ENCODE measurements around the gene DMBX1.

The DMBX1 gene

GRCh38 chr1:46456411-46456963 lies 33.1 kb upstream of the DMBX1 start:
- WGBS, 2 donors (ENCODE audit: extremely low coverage in 2 of 2, insufficient read length in 2 of 2, insufficient replicate concordance in 1 of 2): no CpG with 5 or more reads among the region's 5 CpGs
- Histone ChIP-seq H3K23ac (ENCODE audit: low read depth, low read length, poor library complexity) (no peak overlapping the region), H3K27me3 (ENCODE audit: control insufficient read depth in 3 of 3, insufficient read depth in 3 of 3, low read depth in 1 of 3, low read length in 3 of 3) (peaks cover 2 to 92% (median 52%) of the 10 kb centered on the region in 3 experiments)

GRCh38 chr1:46457178-46457577 lies 32.5 kb upstream of the DMBX1 start:
- no peak overlapping the region for H3K27ac ChIP-seq (replicated peaks; ENCODE audit: low read length)
- no peak overlapping the region for H3K18ac ChIP-seq (ENCODE audit: low read length)
- WGBS, 2 donors (ENCODE audit: extremely low coverage in 2 of 2, insufficient read length in 2 of 2, insufficient replicate concordance in 1 of 2): no CpG with 5 or more reads among the region's 6 CpGs

More at GRCh38 chr1:46456411-46456963, 33.1 kb upstream of the DMBX1 start:
- Histone ChIP-seq H2BK12ac (ENCODE audit: low read length) (no peak overlapping the region), H3K9ac (ENCODE audit: low read depth, low read length, poor library complexity) (no peak overlapping the region), H3K4me3 (ENCODE audit: low read length in 2 of 2) (no peak overlapping the region), H2BK120ac (ENCODE audit: low read depth, low read length) (no peak overlapping the region), H2BK15ac (ENCODE audit: low read length) (peak overlapping the region; percentile 64), H3K4me2 (ENCODE audit: insufficient read depth, low read length, poor library complexity, severe bottlenecking) (no peak overlapping the region), H2AK5ac (ENCODE audit: low read depth, low read length) (no peak overlapping the region), H3K18ac (ENCODE audit: low read length) (peak overlapping the region; percentile 40), H4K91ac (ENCODE audit: low read depth, low read length, poor library complexity) (no peak overlapping the region), H3K36me3 (replicated peaks in 1 of 2; ENCODE audit: control insufficient read depth in 2 of 2, insufficient read depth in 2 of 2, low read length in 2 of 2) (no peaks in the 10 kb centered on the region), H3K14ac (ENCODE audit: low read length) (no peak overlapping the region), H3K4ac (ENCODE audit: low read length) (no peak overlapping the region), H2AFZ (ENCODE audit: low read length) (no peak overlapping the region), H3K4me1 (ENCODE audit: control insufficient read depth in 2 of 2, insufficient read depth in 1 of 2, low read depth in 1 of 2, low read length in 2 of 2) (peaks cover 0 to 22% of the 10 kb centered on the region in 2 donors), H3K27ac (replicated peaks; ENCODE audit: low read length) (no peak overlapping the region), H3K9me3 (replicated peaks in 1 of 2; ENCODE audit: control insufficient read depth in 2 of 2, insufficient read depth in 1 of 2, low read depth in 1 of 2, low read length in 2 of 2) (no peaks in the 10 kb centered on the region), H3K79me1 (ENCODE audit: low read depth, low read length) (no peaks in the 10 kb centered on the region), H4K8ac (ENCODE audit: low read depth, low read length) (no peak overlapping the region), H2BK5ac (ENCODE audit: low read length) (no peak overlapping the region)
- DNase-seq (ENCODE audit: low spot score): no peak

GRCh38 chr1:46458190-46458589 lies 31.4 kb upstream of the DMBX1 start:
- H3K9ac ChIP-seq (ENCODE audit: low read depth, low read length, poor library complexity): no peak overlapping the region
- no peak overlapping the region for H3K27ac ChIP-seq (replicated peaks; ENCODE audit: low read length)
- peaks cover 0 to 30% of the 10 kb centered on the region in 2 donors for H3K4me1 ChIP-seq (ENCODE audit: control insufficient read depth in 2 of 2, insufficient read depth in 1 of 2, low read depth in 1 of 2, low read length in 2 of 2)
- H3K9me3 ChIP-seq (replicated peaks in 1 of 2; ENCODE audit: control insufficient read depth in 2 of 2, insufficient read depth in 1 of 2, low read depth in 1 of 2, low read length in 2 of 2): no peaks in the 10 kb centered on the region
- peak overlapping the region; percentile 60 for H2BK12ac ChIP-seq (ENCODE audit: low read length)
- H3K23ac ChIP-seq (ENCODE audit: low read depth, low read length, poor library complexity): peak overlapping the region; percentile 34
- H2AK5ac ChIP-seq (ENCODE audit: low read depth, low read length): peak overlapping the region; percentile 71
- WGBS, 2 donors (ENCODE audit: extremely low coverage in 2 of 2, insufficient read length in 2 of 2, insufficient replicate concordance in 1 of 2): no CpG with 5 or more reads among the region's 4 CpGs
- no peak overlapping the region for H4K8ac ChIP-seq (ENCODE audit: low read depth, low read length)
- no peak overlapping the region for H4K91ac ChIP-seq (ENCODE audit: low read depth, low read length, poor library complexity)
- H2AFZ ChIP-seq (ENCODE audit: low read length): no peak overlapping the region
- H3K18ac ChIP-seq (ENCODE audit: low read length): peak overlapping the region; percentile 46
- H3K4me2 ChIP-seq (ENCODE audit: insufficient read depth, low read length, poor library complexity, severe bottlenecking): no peak overlapping the region
- DNase-seq (ENCODE audit: low spot score): no peak
- H2BK15ac ChIP-seq (ENCODE audit: low read length): peak overlapping the region; percentile 12
- peaks cover 0 to 92% (median 36%) of the 10 kb centered on the region in 3 experiments for H3K27me3 ChIP-seq (ENCODE audit: control insufficient read depth in 3 of 3, insufficient read depth in 3 of 3, low read depth in 1 of 3, low read length in 3 of 3)
- no peak overlapping the region for H3K4ac ChIP-seq (ENCODE audit: low read length)
- H2BK120ac ChIP-seq (ENCODE audit: low read depth, low read length): no peak overlapping the region
- no peaks in the 10 kb centered on the region for H3K36me3 ChIP-seq (replicated peaks in 1 of 2; ENCODE audit: control insufficient read depth in 2 of 2, insufficient read depth in 2 of 2, low read length in 2 of 2)
- H2BK5ac ChIP-seq (ENCODE audit: low read length): no peak overlapping the region
- H3K14ac ChIP-seq (ENCODE audit: low read length): peak overlapping the region; percentile 91
- H3K4me3 ChIP-seq (ENCODE audit: low read length in 2 of 2): no peak overlapping the region
- H3K79me1 ChIP-seq (ENCODE audit: low read depth, low read length): no peaks in the 10 kb centered on the region

More at GRCh38 chr1:46457178-46457577, 32.5 kb upstream of the DMBX1 start:
- Histone ChIP-seq H2AFZ (ENCODE audit: low read length) (no peak overlapping the region), H3K9ac (ENCODE audit: low read depth, low read length, poor library complexity) (peak overlapping the region; percentile 60), H2BK120ac (ENCODE audit: low read depth, low read length) (no peak overlapping the region), H2AK5ac (ENCODE audit: low read depth, low read length) (no peak overlapping the region), H3K79me1 (ENCODE audit: low read depth, low read length) (no peaks in the 10 kb centered on the region), H3K4me3 (ENCODE audit: low read length in 2 of 2) (no peak overlapping the region), H3K9me3 (replicated peaks in 1 of 2; ENCODE audit: control insufficient read depth in 2 of 2, insufficient read depth in 1 of 2, low read depth in 1 of 2, low read length in 2 of 2) (no peaks in the 10 kb centered on the region), H2BK12ac (ENCODE audit: low read length) (no peak overlapping the region), H4K91ac (ENCODE audit: low read depth, low read length, poor library complexity) (no peak overlapping the region), H2BK5ac (ENCODE audit: low read length) (no peak overlapping the region), H3K4ac (ENCODE audit: low read length) (no peak overlapping the region), H3K4me2 (ENCODE audit: insufficient read depth, low read length, poor library complexity, severe bottlenecking) (no peak overlapping the region), H3K23ac (ENCODE audit: low read depth, low read length, poor library complexity) (no peak overlapping the region), H3K14ac (ENCODE audit: low read length) (no peak overlapping the region), H4K8ac (ENCODE audit: low read depth, low read length) (no peak overlapping the region), H3K36me3 (replicated peaks in 1 of 2; ENCODE audit: control insufficient read depth in 2 of 2, insufficient read depth in 2 of 2, low read length in 2 of 2) (no peaks in the 10 kb centered on the region), H3K4me1 (ENCODE audit: control insufficient read depth in 2 of 2, insufficient read depth in 1 of 2, low read depth in 1 of 2, low read length in 2 of 2) (peaks cover 0 to 28% of the 10 kb centered on the region in 2 donors), H3K27me3 (ENCODE audit: control insufficient read depth in 3 of 3, insufficient read depth in 3 of 3, low read depth in 1 of 3, low read length in 3 of 3) (peaks cover 2 to 92% (median 46%) of the 10 kb centered on the region in 3 experiments), H2BK15ac (ENCODE audit: low read length) (no peak overlapping the region)
- no peak for DNase-seq (ENCODE audit: low spot score)

GRCh38 chr1:46458846-46459245 lies 30.8 kb upstream of the DMBX1 start:
- H3K18ac ChIP-seq (ENCODE audit: low read length): no peak overlapping the region
- no peak overlapping the region for H2BK12ac ChIP-seq (ENCODE audit: low read length)
- no peak overlapping the region for H2BK15ac ChIP-seq (ENCODE audit: low read length)
- H3K4ac ChIP-seq (ENCODE audit: low read length): no peak overlapping the region
- no peak overlapping the region for H4K91ac ChIP-seq (ENCODE audit: low read depth, low read length, poor library complexity)
- H3K27me3 ChIP-seq (ENCODE audit: control insufficient read depth in 3 of 3, insufficient read depth in 3 of 3, low read depth in 1 of 3, low read length in 3 of 3): peaks cover 0 to 92% (median 30%) of the 10 kb centered on the region in 3 experiments
- peaks cover 0 to 30% of the 10 kb centered on the region in 2 donors for H3K4me1 ChIP-seq (ENCODE audit: control insufficient read depth in 2 of 2, insufficient read depth in 1 of 2, low read depth in 1 of 2, low read length in 2 of 2)
- H3K36me3 ChIP-seq (replicated peaks in 1 of 2; ENCODE audit: control insufficient read depth in 2 of 2, insufficient read depth in 2 of 2, low read length in 2 of 2): no peaks in the 10 kb centered on the region
- H4K8ac ChIP-seq (ENCODE audit: low read depth, low read length): no peak overlapping the region
- no peak overlapping the region for H3K4me3 ChIP-seq (ENCODE audit: low read length in 2 of 2)
- H3K14ac ChIP-seq (ENCODE audit: low read length): no peak overlapping the region
- H3K79me1 ChIP-seq (ENCODE audit: low read depth, low read length): no peaks in the 10 kb centered on the region
- H2AK5ac ChIP-seq (ENCODE audit: low read depth, low read length): no peak overlapping the region
- H3K27ac ChIP-seq (replicated peaks; ENCODE audit: low read length): no peak overlapping the region
- no peak overlapping the region for H2BK120ac ChIP-seq (ENCODE audit: low read depth, low read length)
- H3K23ac ChIP-seq (ENCODE audit: low read depth, low read length, poor library complexity): no peak overlapping the region
- H3K4me2 ChIP-seq (ENCODE audit: insufficient read depth, low read length, poor library complexity, severe bottlenecking): no peak overlapping the region
- H3K9ac ChIP-seq (ENCODE audit: low read depth, low read length, poor library complexity): no peak overlapping the region
- H3K9me3 ChIP-seq (replicated peaks in 1 of 2; ENCODE audit: control insufficient read depth in 2 of 2, insufficient read depth in 1 of 2, low read depth in 1 of 2, low read length in 2 of 2): no peaks in the 10 kb centered on the region
- no peak overlapping the region for H2AFZ ChIP-seq (ENCODE audit: low read length)
- DNase-seq (ENCODE audit: low spot score): no peak
- WGBS, 2 donors (ENCODE audit: extremely low coverage in 2 of 2, insufficient read length in 2 of 2, insufficient replicate concordance in 1 of 2): no CpG with 5 or more reads among the region's 7 CpGs
- H2BK5ac ChIP-seq (ENCODE audit: low read length): no peak overlapping the region
